Trophoblast cell (in vitro differentiated cells and primary cell): ENCODE data around the gene TIMP4.

Experiments used
- DNase-seq, 2 donors: peaks; one replicate each; pipeline ENCODE4 v3.0.0-alpha.2; 2016
- H2AFZ ChIP-seq: 2 replicates; pipeline ENCODE4 v1.6.1; 2013; ENCODE audit warnings: low read length, moderate library complexity, mild to moderate bottlenecking; ENCODE audit not compliant: insufficient read depth, poor library complexity
- H2AK5ac ChIP-seq: 2 replicates; pipeline ENCODE4 v1.6.1; 2013; ENCODE audit warnings: mild to moderate bottlenecking, low read length
- H2BK120ac ChIP-seq: 2 replicates; pipeline ENCODE4 v1.6.1; 2013; ENCODE audit warnings: low read length, mild to moderate bottlenecking, moderate library complexity; ENCODE audit not compliant: insufficient read depth, poor library complexity
- H2BK12ac ChIP-seq: 2 replicates; pipeline ENCODE4 v1.6.1; 2013; ENCODE audit warnings: mild to moderate bottlenecking, low read length, moderate library complexity
- H2BK5ac ChIP-seq: 2 replicates; pipeline ENCODE4 v1.6.1; 2013; ENCODE audit warnings: low read length, low read depth, moderate library complexity, mild to moderate bottlenecking; ENCODE audit not compliant: poor library complexity
- H3K14ac ChIP-seq: 2 replicates; pipeline ENCODE4 v1.6.1; 2013; ENCODE audit warnings: mild to moderate bottlenecking, low read length
- H3K18ac ChIP-seq: 2 replicates; pipeline ENCODE4 v1.6.1; 2013; ENCODE audit warnings: mild to moderate bottlenecking, low read length
- H3K23ac ChIP-seq: 2 replicates; pipeline ENCODE4 v1.6.1; 2013; ENCODE audit warnings: low read length
- H3K27ac ChIP-seq: 2 replicates; pipeline ENCODE4 v1.5.1; 2013; ENCODE audit warnings: low read depth, mild to moderate bottlenecking, inconsistent platforms, low read length, moderate library complexity
- H3K27me3 ChIP-seq: 2 replicates; pipeline ENCODE4 v1.6.1; 2013; ENCODE audit warnings: inconsistent platforms, mild to moderate bottlenecking, low read length, moderate library complexity; ENCODE audit not compliant: insufficient read depth
- H3K36me3 ChIP-seq, 2 experiments: 1 replicate in 1 of 2; 2 replicates in 1 of 2; pipeline ENCODE4 v1.6.1; 2013; ENCODE audit warnings: low read length in 2 of 2, mild to moderate bottlenecking in 2 of 2, moderate library complexity in 1 of 2; ENCODE audit not compliant: insufficient read depth in 2 of 2, control insufficient read depth in 1 of 2
- H3K4ac ChIP-seq: 2 replicates; pipeline ENCODE4 v1.6.1; 2013; ENCODE audit warnings: low read depth, mild to moderate bottlenecking, low read length, moderate library complexity
- H3K4me1 ChIP-seq, 2 experiments: 1 replicate in 1 of 2; 2 replicates in 1 of 2; pipeline ENCODE4 v1.6.1; 2013; ENCODE audit warnings: low read length in 2 of 2, mild to moderate bottlenecking in 2 of 2, moderate library complexity in 1 of 2; ENCODE audit not compliant: insufficient read depth in 2 of 2, control insufficient read depth in 1 of 2
- H3K4me2 ChIP-seq: 2 replicates; pipeline ENCODE4 v1.6.1; 2013; ENCODE audit warnings: inconsistent platforms, mild to moderate bottlenecking, low read length, moderate library complexity
- H3K4me3 ChIP-seq: 2 replicates; pipeline ENCODE4 v1.5.1; 2013; ENCODE audit warnings: mild to moderate bottlenecking, low read depth, low read length, inconsistent platforms
- H3K79me1 ChIP-seq: one replicate; pipeline ENCODE4 v1.6.1; 2013; ENCODE audit warnings: low read length
- H3K79me2 ChIP-seq: 2 replicates; pipeline ENCODE4 v1.6.1; 2013; ENCODE audit warnings: low read length, mild to moderate bottlenecking; ENCODE audit not compliant: control insufficient read depth, insufficient read depth, poor library complexity
- H3K9ac ChIP-seq: 2 replicates; pipeline ENCODE4 v1.6.1; 2013; ENCODE audit warnings: mild to moderate bottlenecking, low read length
- H3K9me3 ChIP-seq: 2 replicates; pipeline ENCODE4 v1.6.1; 2013; ENCODE audit warnings: low read depth, mild to moderate bottlenecking, control low read depth, inconsistent platforms, low read length; ENCODE audit not compliant: insufficient read depth
- H4K12ac ChIP-seq: 2 replicates; pipeline ENCODE4 v1.6.1; 2013; ENCODE audit warnings: low read depth, mild to moderate bottlenecking, low read length, moderate library complexity
- H4K8ac ChIP-seq: 2 replicates; pipeline ENCODE4 v1.6.1; 2013; ENCODE audit warnings: low read depth, mild to moderate bottlenecking, low read length, moderate library complexity
- H4K91ac ChIP-seq: one replicate; pipeline ENCODE4 v1.6.1; 2013; ENCODE audit warnings: low read depth, mild to moderate bottlenecking, low read length, moderate library complexity
- WGBS: extraction: QIAGEN DNeasy Blood & Tissue Kit; methylation state at CpG from one replicate; pipeline ENCODE4 v1.1.7; 2013; ENCODE audit warnings: missing lambda C conversion rate; ENCODE audit not compliant: insufficient read length, insufficient coverage; ENCODE audit errors: extremely low coverage; 5-methylcytosine and 5-hydroxymethylcytosine counted together

The TIMP4 gene

GRCh38 chr3:12149029-12149428 lies 9.7 kb downstream of the TIMP4 start:
- H3K79me1 ChIP-seq, result no peaks in the 10 kb centered on the region
- H3K27me3 ChIP-seq, result no peaks in the 10 kb centered on the region
- no peak overlapping the region for H3K18ac ChIP-seq
- no peaks in the 10 kb centered on the region for H3K9me3 ChIP-seq
- H3K4me2 ChIP-seq, result no peak overlapping the region
- H3K23ac ChIP-seq, result no peak overlapping the region
- no peak overlapping the region for H2BK5ac ChIP-seq
- no peak for DNase-seq
- H2BK120ac ChIP-seq, result no peak overlapping the region
- H3K27ac ChIP-seq, result no peak overlapping the region
- H3K4me1 ChIP-seq, result no peaks in the 10 kb centered on the region
- H2AFZ ChIP-seq, result no peak overlapping the region
- no peak overlapping the region for H4K91ac ChIP-seq
- no peak overlapping the region for H3K14ac ChIP-seq
- H3K9ac ChIP-seq, result no peak overlapping the region
- no peak overlapping the region for H2BK12ac ChIP-seq
- H3K36me3 ChIP-seq, result no peaks in the 10 kb centered on the region
- H3K4me3 ChIP-seq, result no peak overlapping the region
- no peaks in the 10 kb centered on the region for H3K79me2 ChIP-seq
- no CpG with 5 or more reads among the region's 4 CpGs for WGBS
- H3K4ac ChIP-seq, result no peak overlapping the region
- H4K12ac ChIP-seq, result no peak overlapping the region
- H4K8ac ChIP-seq, result no peak overlapping the region
- no peak overlapping the region for H2AK5ac ChIP-seq

DNA sequence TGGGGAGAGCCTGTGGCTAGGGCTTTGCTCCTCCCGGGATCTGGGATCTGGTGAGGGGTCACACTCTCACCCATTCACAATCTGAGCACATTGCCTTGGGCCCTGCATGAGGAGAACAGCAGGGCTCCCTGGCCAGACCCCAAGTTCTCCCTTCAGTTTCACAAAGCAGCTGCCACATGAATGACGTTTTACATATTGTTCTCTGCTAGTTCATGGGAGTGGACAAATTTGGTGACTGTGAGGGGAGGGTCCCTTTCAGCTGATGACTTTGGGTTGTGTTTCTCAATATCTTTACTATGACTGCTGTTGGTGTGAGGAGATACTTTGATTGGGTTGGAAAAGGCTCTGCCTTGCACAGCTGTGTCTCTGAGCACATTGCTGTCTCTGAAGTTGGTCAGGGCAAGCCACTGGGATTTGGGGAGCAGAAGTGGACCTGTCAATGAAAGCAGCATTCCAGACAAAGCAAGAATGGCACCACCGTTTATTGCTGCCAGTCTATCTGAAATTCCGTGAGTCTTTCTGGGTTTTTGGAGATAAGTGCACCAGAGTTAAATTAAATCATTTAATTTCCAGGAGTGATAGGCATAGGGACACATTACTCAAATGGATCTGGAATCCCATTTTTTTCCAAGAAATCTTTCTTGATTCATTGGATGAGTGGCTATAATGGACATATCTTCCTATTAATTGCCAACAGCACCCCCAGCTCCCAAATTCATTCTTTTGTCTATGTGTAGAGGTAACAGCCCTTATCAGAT lies 10.3 kb downstream of the TIMP4 start:
- Histone ChIP-seq H3K9me3 (no peaks in the 10 kb centered on the region), H2BK120ac (no peak overlapping the region), H3K79me2 (no peaks in the 10 kb centered on the region), H3K4ac (no peak overlapping the region), H2AK5ac (no peak overlapping the region), H3K18ac (no peak overlapping the region), H3K14ac (no peak overlapping the region), H4K8ac (no peak overlapping the region), H3K79me1 (no peaks in the 10 kb centered on the region), H3K27me3 (no peaks in the 10 kb centered on the region), H2AFZ (no peak overlapping the region), H2BK12ac (no peak overlapping the region), H3K23ac (no peak overlapping the region), H3K4me2 (no peak overlapping the region), H3K9ac (no peak overlapping the region), H4K91ac (no peak overlapping the region), H3K4me1 (no peaks in the 10 kb centered on the region), H3K27ac (no peak overlapping the region), H3K36me3 (no peaks in the 10 kb centered on the region), H2BK5ac (no peak overlapping the region), H4K12ac (no peak overlapping the region), H3K4me3 (no peak overlapping the region)
- no peak for DNase-seq
- WGBS, result no CpG with 5 or more reads among the region's 4 CpGs

DNA sequence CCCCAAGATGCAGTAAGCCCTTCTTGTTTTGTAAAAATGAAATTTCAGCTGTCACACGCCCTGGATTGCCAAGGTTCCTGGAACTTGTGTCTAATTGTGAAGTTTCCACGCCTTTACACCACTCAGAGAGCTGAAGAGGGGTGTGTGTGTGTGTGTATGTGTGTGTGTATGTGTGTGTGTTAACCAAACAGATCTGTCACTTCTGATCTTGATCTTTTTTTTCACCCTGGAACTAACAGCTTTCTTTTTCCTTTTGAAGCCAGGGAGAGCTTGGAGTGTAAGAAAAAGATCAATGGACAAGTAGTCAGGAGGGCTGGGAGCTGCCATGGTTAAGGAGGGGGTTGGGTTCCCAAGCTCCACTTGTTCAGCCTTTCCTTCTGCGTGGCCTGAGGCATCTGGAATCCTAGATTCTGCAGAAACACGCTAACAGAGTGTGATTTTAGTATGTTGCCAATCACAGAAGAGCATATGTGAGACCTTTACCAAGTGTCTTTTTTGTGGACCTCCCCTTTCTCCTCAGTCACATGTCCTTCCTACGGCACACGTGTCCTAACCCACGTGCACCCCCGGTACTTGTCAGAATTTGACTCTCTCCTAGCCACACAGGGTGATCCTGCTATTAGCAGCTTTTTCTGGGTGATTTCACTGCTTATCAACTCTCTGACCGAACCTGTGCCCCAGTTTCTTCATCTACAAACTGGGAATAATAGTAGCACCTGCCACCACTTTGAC lies 11.5 kb downstream of the TIMP4 start:
- Histone ChIP-seq H3K27ac (no peak overlapping the region), H2AFZ (no peak overlapping the region), H3K4ac (no peak overlapping the region), H3K14ac (no peak overlapping the region), H4K12ac (no peak overlapping the region), H4K8ac (no peak overlapping the region), H3K4me3 (no peak overlapping the region), H2BK12ac (no peak overlapping the region), H3K9ac (no peak overlapping the region), H3K36me3 (no peaks in the 10 kb centered on the region), H3K27me3 (no peaks in the 10 kb centered on the region), H2BK120ac (no peak overlapping the region), H4K91ac (no peak overlapping the region), H3K79me2 (no peaks in the 10 kb centered on the region), H2AK5ac (no peak overlapping the region), H3K9me3 (no peaks in the 10 kb centered on the region), H3K18ac (no peak overlapping the region), H3K23ac (no peak overlapping the region), H2BK5ac (no peak overlapping the region), H3K4me2 (no peak overlapping the region), H3K79me1 (no peaks in the 10 kb centered on the region), H3K4me1 (peaks cover 0 to 3% of the 10 kb centered on the region in 2 experiments)
- no CpG with 5 or more reads among the region's 9 CpGs for WGBS
- no peak for DNase-seq

DNA sequence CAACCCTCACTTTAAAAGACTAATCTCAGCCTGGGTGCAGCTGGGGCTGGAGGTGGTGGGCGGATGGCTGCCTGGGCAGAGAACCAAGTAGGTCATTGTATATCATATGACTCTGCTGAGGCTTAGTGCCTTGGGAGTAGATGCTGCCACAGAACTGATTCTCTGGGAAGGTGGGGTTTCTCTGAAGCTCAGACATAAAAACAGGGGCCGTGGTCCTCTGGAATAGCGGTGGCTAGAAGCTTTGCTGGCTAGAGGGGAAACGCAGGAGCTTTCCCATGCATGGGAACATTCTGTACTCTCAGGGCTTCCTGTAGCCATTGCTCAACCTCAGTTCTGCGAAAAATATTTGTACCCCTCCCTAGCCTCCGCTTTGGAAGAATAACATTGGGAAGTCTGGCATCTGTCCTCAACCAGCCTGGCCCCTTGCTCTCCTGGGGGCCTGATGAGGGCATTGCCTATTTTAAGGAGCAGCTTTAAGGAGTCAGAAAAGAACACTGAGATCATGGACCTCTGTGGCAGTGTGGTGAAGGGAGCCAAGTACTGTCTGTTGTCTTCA lies 14.7 kb downstream of the TIMP4 start:
- H3K14ac ChIP-seq, result no peak overlapping the region
- no peak overlapping the region for H2BK12ac ChIP-seq
- H4K12ac ChIP-seq, result no peak overlapping the region
- H3K4me2 ChIP-seq, result no peak overlapping the region
- no peak overlapping the region for H3K4me3 ChIP-seq
- peaks cover 2 to 3% of the 10 kb centered on the region in 2 experiments for H3K4me1 ChIP-seq
- H3K79me2 ChIP-seq, result no peaks in the 10 kb centered on the region
- H3K36me3 ChIP-seq, result no peaks in the 10 kb centered on the region
- no peaks in the 10 kb centered on the region for H3K27me3 ChIP-seq
- H3K9me3 ChIP-seq, result no peaks in the 10 kb centered on the region
- no peak overlapping the region for H3K9ac ChIP-seq
- H2AFZ ChIP-seq, result no peak overlapping the region
- DNase-seq, result no peak
- H2BK120ac ChIP-seq, result no peak overlapping the region
- H4K8ac ChIP-seq, result no peak overlapping the region
- H2AK5ac ChIP-seq, result no peak overlapping the region
- H3K79me1 ChIP-seq, result no peaks in the 10 kb centered on the region
- H4K91ac ChIP-seq, result no peak overlapping the region
- no peak overlapping the region for H3K4ac ChIP-seq
- WGBS, result no CpG with 5 or more reads among the region's 6 CpGs
- H3K23ac ChIP-seq, result no peak overlapping the region
- H3K18ac ChIP-seq, result no peak overlapping the region
- H2BK5ac ChIP-seq, result no peak overlapping the region
- H3K27ac ChIP-seq, result no peak overlapping the region
